MM.1S (cell line): ENCODE measurements around the gene PRKAR1B.

ENCODE experiments used
- EZH2 ChIP-seq: fragments of 300-600 bp; sonication (generic); optimal IDR thresholded peaks from 2 replicates; pipeline ENCODE3; 2017; ENCODE audit warnings: low read depth, mild to moderate bottlenecking, antibody characterized with exemption, low read length, mixed read lengths
- EZH2phosphoT487 ChIP-seq: fragments of 300-600 bp; sonication (generic); IDR thresholded peaks from 2 replicates; pipeline ENCODE4 v1.6.1; 2018; ENCODE audit warnings: antibody characterized with exemption, low read length
- TF ChIP-seq, protein P1 (sequence below): fragments of 300-600 bp; sonication (generic); IDR thresholded peaks from 2 replicates; pipeline ENCODE4 v1.5.1; 2016; ENCODE audit warnings: antibody characterized with exemption, low read length, mixed read lengths

DNA sequence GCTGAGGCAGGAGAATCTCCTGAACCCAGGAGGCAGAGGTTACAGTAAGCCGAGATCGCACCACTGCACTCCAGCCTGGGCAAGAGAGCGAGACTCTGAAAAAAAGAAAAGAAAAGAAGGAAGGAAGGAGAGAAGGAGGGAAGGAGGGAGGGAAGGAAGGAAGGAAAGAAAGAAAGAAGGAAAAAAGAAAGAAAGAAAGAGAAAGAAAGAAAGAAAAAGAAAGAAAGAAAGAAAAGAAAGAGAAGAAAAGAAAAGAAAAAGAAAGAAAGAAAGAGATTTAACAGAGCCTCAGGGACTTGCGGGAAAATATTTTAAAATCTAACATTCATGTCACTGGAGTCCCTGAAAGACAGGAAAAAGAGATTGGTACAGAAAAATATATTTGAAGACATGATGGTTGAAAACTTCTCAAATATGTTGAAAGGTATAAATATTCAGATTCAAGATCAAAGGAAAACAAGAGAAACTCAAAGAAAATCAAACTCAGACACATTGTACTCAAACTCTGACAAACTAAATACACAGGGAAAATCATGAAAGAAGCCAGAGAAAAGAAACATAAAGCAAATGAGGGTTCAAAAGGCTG lies 25.9 kb downstream of the PRKAR1B start:
- TF ChIP-seq, protein P1, sequence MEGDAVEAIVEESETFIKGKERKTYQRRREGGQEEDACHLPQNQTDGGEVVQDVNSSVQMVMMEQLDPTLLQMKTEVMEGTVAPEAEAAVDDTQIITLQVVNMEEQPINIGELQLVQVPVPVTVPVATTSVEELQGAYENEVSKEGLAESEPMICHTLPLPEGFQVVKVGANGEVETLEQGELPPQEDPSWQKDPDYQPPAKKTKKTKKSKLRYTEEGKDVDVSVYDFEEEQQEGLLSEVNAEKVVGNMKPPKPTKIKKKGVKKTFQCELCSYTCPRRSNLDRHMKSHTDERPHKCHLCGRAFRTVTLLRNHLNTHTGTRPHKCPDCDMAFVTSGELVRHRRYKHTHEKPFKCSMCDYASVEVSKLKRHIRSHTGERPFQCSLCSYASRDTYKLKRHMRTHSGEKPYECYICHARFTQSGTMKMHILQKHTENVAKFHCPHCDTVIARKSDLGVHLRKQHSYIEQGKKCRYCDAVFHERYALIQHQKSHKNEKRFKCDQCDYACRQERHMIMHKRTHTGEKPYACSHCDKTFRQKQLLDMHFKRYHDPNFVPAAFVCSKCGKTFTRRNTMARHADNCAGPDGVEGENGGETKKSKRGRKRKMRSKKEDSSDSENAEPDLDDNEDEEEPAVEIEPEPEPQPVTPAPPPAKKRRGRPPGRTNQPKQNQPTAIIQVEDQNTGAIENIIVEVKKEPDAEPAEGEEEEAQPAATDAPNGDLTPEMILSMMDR = no peak
- TF ChIP-seq EZH2phosphoT487 = no peak
- TF ChIP-seq EZH2 = no peak
